A673 (cell line): ENCODE data around the gene CMYA5.

ENCODE experiments used
- CTCF ChIP-seq: fragments of 300-800, 200-600 bp; sonication (generic); conservative IDR thresholded peaks from 2 replicates; pipeline ENCODE4 v1.5.1; 2017; ENCODE audit warnings: low read depth, mild to moderate bottlenecking, antibody characterized with exemption, low read length, moderate library complexity, mixed read lengths
- EZH2 ChIP-seq: fragments of 200-600 bp; sonication (generic); IDR thresholded peaks from 2 replicates; pipeline ENCODE4 v1.6.1; 2017; ENCODE audit warnings: borderline replicate concordance, low read depth, mild to moderate bottlenecking, mixed read lengths, antibody characterized with exemption, low read length; ENCODE audit not compliant: poor library complexity, severe bottlenecking

GRCh38 chr5:79845448-79846197 is 156.0 kb downstream of the CMYA5 start:
- no peak for TF ChIP-seq CTCF
- TF ChIP-seq EZH2, result no peak
